Natural killer cell treated with Interleukin-12 subunit alpha and Interleukin-12 subunit beta and Interleukin-15 and Interleukin-18, amount 100 ng/mL, for 72 hours (primary cell): ENCODE results near the gene DUXA. TPM values are rescaled to one million over a fixed set of nuclear protein-coding genes. Genes with fewer than 3 reads are reported as not detected.
"Not testable (repeated sequence)": the region's sequence is repeated elsewhere in the genome, so short reads cannot be mapped to it uniquely, and the experiment has no call there.

Experiments used
- ATAC-seq, 2 donors: fragments of 150-1000 bp; cut with Tn5 transposase in 1 of 2; sonication (Bioruptor Pico), chemical (Tn5 transposase) in 1 of 2; 2 replicates each; pipeline ENCODE4 v1.10.0; 2021
- DNase-seq: peaks from one replicate; pipeline ENCODE4 v3.0.0; 2022; ENCODE audit warnings: low spot score
- H3K27ac Mint-ChIP-seq, 2 donors: 1 replicate in 1 of 2; 2 replicates in 1 of 2; pipeline ENCODE4 v1.8.0; 2022; ENCODE audit warnings: mixed read lengths in 2 of 2, mild to moderate bottlenecking in 1 of 2, moderate library complexity in 1 of 2
- H3K27me3 Mint-ChIP-seq, 2 donors: 1 replicate in 1 of 2; 2 replicates in 1 of 2; pipeline ENCODE4 v1.8.0; 2022; ENCODE audit warnings: mixed read lengths in 2 of 2
- H3K36me3 Mint-ChIP-seq: one replicate; pipeline ENCODE4 v1.8.0; 2022; ENCODE audit warnings: mixed read lengths
- H3K4me1 Mint-ChIP-seq, 2 donors: 1 replicate in 1 of 2; 2 replicates in 1 of 2; pipeline ENCODE4 v1.8.0; 2022; ENCODE audit warnings: low read depth in 2 of 2, mixed read lengths in 2 of 2, mild to moderate bottlenecking in 1 of 2
- H3K4me3 Mint-ChIP-seq: one replicate; pipeline ENCODE4 v1.8.0; 2022; ENCODE audit warnings: mixed read lengths
- H3K9me3 Mint-ChIP-seq: 2 replicates; pipeline ENCODE4 v1.8.0; 2022; ENCODE audit warnings: mixed read lengths
- total RNA-seq, 2 donors: library from RNA; stranded (reverse); gene quantifications; one replicate each; pipeline ENCODE4 v1.2.3, GENCODE V29; 2022

The DUXA gene
- total RNA-seq: not detected

DNA sequence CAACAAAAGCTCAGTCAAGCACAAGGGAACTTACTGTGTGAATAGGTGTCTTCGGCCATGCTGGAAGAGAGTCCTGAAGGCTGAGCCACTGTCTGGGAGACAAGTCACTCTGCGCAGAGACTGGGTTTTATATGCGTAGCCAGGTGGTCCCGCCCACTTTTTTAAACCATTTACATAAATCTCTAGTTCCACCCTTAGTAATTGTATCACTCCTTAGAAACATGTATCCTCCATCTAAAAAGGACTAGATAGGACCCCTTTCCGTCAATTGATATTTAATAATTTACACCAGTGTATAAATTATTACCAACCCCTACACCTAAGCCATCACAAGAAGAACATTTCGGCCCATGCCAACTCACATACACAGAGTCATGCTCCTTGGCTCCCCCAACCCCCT lies at the start of gene DUXA:
Gene DUXA, minus strand, starts transcription at position 101 of the 400 bp plus-strand sequence. Its CDS starts 42 bp downstream, at position 59.
- H3K9me3 Mint-ChIP-seq: peaks cover 10% of the 10 kb centered on the region
- H3K4me3 Mint-ChIP-seq: no peak within 1 kb of the TSS
- H3K27me3 Mint-ChIP-seq: peaks cover 6% of the 10 kb centered on the region in 2 donors
- H3K27ac Mint-ChIP-seq: no peak within 1 kb of the TSS
- DNase-seq (no peak), ATAC-seq (no peak)
- H3K4me1 Mint-ChIP-seq: peaks cover 5 to 6% of the 10 kb centered on the region in 2 donors
- H3K36me3 Mint-ChIP-seq: peaks cover 12% of the 10 kb centered on the region

- H3K36me3 Mint-ChIP-seq: peaks cover 28% of the 10 kb centered on the region
- H3K9me3 Mint-ChIP-seq: no peaks in the 10 kb centered on the region
- H3K27ac Mint-ChIP-seq: no peak overlapping the region
- no peak overlapping the region for H3K4me3 Mint-ChIP-seq
- DNase-seq: no peak
- ATAC-seq: no peak
- peaks cover under 1 to 2% of the 10 kb centered on the region in 2 donors for H3K4me1 Mint-ChIP-seq
- H3K27me3 Mint-ChIP-seq: no peaks in the 10 kb centered on the region
Observed at GRCh38 chr19:57212109-57212508, 44.8 kb upstream of the DUXA start.

GRCh38 chr19:57210381-57210780 lies 43.1 kb upstream of the DUXA start:
- Mint-ChIP-seq H3K4me3 (no peak overlapping the region), H3K36me3 (peaks cover 28% of the 10 kb centered on the region), H3K4me1 (peaks cover 2 to 3% of the 10 kb centered on the region in 2 donors), H3K27ac (no peak overlapping the region), H3K9me3 (no peaks in the 10 kb centered on the region), H3K27me3 (no peaks in the 10 kb centered on the region)
- DNase-seq (no peak), ATAC-seq (no peak)

DNA sequence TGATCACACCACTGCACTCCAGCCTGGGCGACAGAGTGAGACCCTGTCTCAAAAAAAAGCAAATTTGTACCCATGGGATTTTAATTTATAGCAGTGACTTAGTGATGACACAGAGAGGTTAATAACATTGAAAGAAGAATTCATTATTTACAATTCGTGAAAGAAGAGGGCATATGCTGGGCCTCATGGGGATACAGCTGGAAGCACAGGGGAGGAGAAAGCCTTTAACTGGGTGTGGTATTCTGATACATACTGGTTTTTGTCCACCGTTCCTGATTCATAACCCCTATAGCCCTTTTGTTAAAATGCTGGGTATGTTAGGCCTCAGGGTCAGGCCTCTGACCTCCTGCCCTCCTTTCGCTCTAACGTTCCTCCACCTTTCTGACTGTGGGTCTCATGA lies 34.9 kb upstream of the DUXA start:
- H3K4me1 Mint-ChIP-seq: peaks cover 14 to 28% of the 10 kb centered on the region in 2 donors
- ATAC-seq (no peak), DNase-seq (no peak)
- no peaks in the 10 kb centered on the region for H3K27me3 Mint-ChIP-seq
- no peak overlapping the region for H3K4me3 Mint-ChIP-seq
- H3K27ac Mint-ChIP-seq: no peak overlapping the region
- H3K9me3 Mint-ChIP-seq: no peaks in the 10 kb centered on the region
- H3K36me3 Mint-ChIP-seq: peaks cover 15% of the 10 kb centered on the region

- H3K27me3 Mint-ChIP-seq, H3K27ac Mint-ChIP-seq, H3K4me3 Mint-ChIP-seq, DNase-seq, ATAC-seq, H3K9me3 Mint-ChIP-seq: not testable (repeated sequence)
- Mint-ChIP-seq H3K4me1 (peaks cover 18 to 30% of the 10 kb centered on the region in 2 donors), H3K36me3 (peaks cover 41% of the 10 kb centered on the region)
Observed at GRCh38 chr19:57197874-57198273, 30.6 kb upstream of the DUXA start.

- ATAC-seq: no peak
- Mint-ChIP-seq H3K27me3 (peaks cover 2 to 6% of the 10 kb centered on the region in 2 donors), H3K9me3 (peaks cover 12% of the 10 kb centered on the region), H3K4me1 (peaks cover 24 to 36% of the 10 kb centered on the region in 2 donors), H3K4me3 (peak overlapping the region; percentile 89), H3K36me3 (peaks cover 43% of the 10 kb centered on the region), H3K27ac (peak overlapping the region; percentile 79 to 90)
- DNase-seq: no peak
Observed at GRCh38 chr19:57192993-57193392, 25.7 kb upstream of the DUXA start.

DNA sequence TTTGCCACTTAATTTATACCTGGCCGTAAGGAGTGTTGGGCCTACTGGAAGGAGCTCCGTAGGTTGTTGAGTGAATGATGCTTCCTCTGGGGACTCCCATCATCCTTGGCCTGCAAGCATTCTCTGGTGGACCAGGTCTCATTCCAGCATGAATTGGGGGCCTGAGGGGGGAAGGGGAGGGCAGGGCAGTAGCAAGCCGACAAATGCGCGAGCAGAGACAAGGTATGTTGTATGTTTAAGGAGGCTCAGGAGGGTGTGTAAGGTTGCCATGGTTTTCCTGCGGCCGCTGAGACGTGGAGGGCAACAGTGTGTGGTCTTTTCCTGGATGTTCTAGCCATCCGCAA lies 24.8 kb upstream of the DUXA start:
- Mint-ChIP-seq H3K27me3 (peaks cover 7 to 13% of the 10 kb centered on the region in 2 donors), H3K4me3 (peak overlapping the region; percentile 89), H3K4me1 (peaks cover 24 to 36% of the 10 kb centered on the region in 2 donors), H3K9me3 (peaks cover 17% of the 10 kb centered on the region), H3K36me3 (peaks cover 49% of the 10 kb centered on the region), H3K27ac (peak overlapping the region; percentile 79 to 90)
- no peak for ATAC-seq
- DNase-seq: no peak

DNA sequence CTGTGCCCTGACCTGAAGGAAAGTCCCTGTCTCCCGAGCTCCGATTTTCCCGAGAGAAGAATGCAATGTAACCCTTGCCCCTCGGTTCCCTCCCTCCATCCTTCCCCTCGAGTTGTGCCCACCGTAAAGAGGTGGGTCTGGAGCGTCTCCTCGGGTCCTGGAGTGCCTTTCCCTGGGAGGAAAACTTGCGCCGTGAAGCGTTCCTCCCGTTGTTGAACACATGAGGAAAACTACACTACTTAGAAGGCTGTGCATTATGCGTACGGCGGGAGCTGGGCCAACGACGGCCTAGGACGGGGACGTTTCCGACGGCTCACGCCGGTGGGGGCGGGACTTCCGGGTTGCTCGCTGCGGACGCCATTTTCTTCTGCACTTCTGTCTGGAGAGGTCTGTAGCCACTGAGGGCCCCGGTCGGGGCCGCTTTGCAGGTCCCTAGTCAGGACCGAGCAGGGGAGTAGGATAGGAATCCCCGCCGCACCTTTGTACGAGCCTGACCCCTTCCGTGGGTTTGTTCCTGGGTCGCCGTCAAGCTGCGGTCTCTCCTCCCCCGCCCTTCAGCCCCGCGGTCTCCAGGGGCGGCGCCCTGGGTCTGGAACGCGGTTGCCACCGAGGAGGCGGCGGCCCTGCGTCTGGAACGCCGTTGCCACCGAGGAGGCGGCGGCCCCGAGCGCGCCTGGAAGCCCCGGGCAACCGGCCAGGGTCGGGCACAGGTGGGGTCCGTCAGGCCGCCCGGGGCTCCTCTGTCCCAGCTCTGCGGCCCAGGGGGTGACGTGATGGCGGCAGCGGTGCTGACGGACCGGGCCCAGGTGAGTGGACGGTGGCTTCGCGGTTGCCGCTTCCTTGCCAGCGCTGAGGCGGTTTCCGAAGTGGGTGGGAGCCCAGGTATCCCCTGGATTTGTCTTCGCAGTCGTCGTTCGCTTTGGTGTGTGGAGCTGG lies 24.1 kb upstream of the DUXA start, which contains the start of gene ZNF264:
Gene ZNF264, plus strand, starts transcription at position 360 of the 936 bp plus-strand sequence. Its CDS starts 414 bp downstream, at position 774.
- DNase-seq: peak; percentile 90
- H3K9me3 Mint-ChIP-seq: peaks cover 13% of the 10 kb centered on the region

DNA sequence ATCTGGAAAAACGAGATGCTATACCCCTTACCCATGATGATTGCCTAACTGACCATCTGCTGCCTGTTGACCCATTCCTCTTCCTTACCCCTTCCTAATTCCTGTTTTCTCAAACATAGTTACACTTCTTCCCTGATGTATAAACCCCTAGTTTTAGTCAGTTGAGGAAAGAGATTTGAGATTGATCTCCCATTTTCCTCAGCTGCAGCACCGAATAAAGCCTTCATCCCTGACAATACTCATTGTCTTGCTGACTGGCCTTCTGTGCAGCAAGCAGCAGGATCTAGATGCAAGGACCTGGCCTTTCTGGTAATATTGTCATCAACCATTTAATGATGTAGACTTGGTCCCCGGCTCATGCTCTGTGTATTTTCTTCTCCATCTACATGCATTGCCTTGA lies 23.0 kb upstream of the DUXA start:
- Mint-ChIP-seq H3K27me3 (peaks cover 10 to 19% of the 10 kb centered on the region in 2 donors), H3K9me3 (peaks cover 16% of the 10 kb centered on the region), H3K4me3 (no peak overlapping the region), H3K36me3 (peaks cover 39% of the 10 kb centered on the region), H3K27ac (peak overlapping the region; percentile 79 to 90), H3K4me1 (peaks cover 24 to 31% of the 10 kb centered on the region in 2 donors)
- ATAC-seq (no peak), DNase-seq (no peak)

More for the DNA sequence above, 24.1 kb upstream of the DUXA start, which contains the start of gene ZNF264:
- Mint-ChIP-seq H3K4me1 (peaks cover 24 to 31% of the 10 kb centered on the region in 2 donors), H3K36me3 (peaks cover 43% of the 10 kb centered on the region), H3K27me3 (peaks cover 7 to 14% of the 10 kb centered on the region in 2 donors), H3K4me3 (peak within 1 kb of the TSS; percentile 89), H3K27ac (peak within 1 kb of the TSS; percentile 79 to 90)
- ATAC-seq: peak; percentile 98

DNA sequence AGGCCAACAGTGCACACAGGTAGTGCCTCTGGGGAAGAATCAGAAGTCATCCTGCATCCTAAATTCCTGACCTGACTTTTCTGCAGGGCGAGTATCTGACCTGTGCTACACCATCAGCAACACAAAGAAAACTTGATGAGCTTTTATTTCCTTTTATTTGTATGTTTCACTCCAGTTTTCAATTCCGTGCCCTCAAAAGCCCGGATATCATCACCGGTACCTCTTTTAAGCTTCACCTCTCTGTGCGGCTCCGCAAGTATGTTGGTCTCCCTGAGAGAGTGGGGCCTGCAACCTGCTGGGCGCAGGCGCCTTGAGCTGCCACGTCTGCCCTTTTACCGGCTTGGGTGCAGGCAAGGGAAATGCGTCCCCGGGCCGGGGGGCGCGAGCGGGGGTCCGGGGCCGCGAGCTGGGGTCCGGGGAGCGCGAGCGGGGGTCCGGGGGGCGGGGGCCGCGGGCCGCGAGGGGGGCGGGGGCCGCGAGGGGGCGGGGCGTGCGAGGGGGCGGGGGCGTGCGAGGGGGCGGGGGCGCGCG lies 4.3 kb upstream of the DUXA start:
- Mint-ChIP-seq H3K27me3 (peaks cover 0 to 2% of the 10 kb centered on the region in 2 donors), H3K9me3 (peaks cover 10% of the 10 kb centered on the region), H3K36me3 (peaks cover 9% of the 10 kb centered on the region), H3K27ac (peak overlapping the region; percentile 19 to 24), H3K4me1 (peaks cover 5 to 7% of the 10 kb centered on the region in 2 donors), H3K4me3 (peak overlapping the region; percentile 61)
- ATAC-seq (peak in 1 of 2 donors; percentile 61), DNase-seq (no peak)

GRCh38 chr19:57165846-57166245 lies 1.4 kb downstream of the DUXA start:
- Mint-ChIP-seq H3K27me3 (peaks cover 6% of the 10 kb centered on the region in 2 donors), H3K4me1 (no peaks in the 10 kb centered on the region), H3K4me3 (no peak overlapping the region), H3K36me3 (peaks cover 7% of the 10 kb centered on the region), H3K9me3 (peaks cover 8% of the 10 kb centered on the region), H3K27ac (no peak overlapping the region)
- ATAC-seq: no peak
- DNase-seq: no peak

DNA sequence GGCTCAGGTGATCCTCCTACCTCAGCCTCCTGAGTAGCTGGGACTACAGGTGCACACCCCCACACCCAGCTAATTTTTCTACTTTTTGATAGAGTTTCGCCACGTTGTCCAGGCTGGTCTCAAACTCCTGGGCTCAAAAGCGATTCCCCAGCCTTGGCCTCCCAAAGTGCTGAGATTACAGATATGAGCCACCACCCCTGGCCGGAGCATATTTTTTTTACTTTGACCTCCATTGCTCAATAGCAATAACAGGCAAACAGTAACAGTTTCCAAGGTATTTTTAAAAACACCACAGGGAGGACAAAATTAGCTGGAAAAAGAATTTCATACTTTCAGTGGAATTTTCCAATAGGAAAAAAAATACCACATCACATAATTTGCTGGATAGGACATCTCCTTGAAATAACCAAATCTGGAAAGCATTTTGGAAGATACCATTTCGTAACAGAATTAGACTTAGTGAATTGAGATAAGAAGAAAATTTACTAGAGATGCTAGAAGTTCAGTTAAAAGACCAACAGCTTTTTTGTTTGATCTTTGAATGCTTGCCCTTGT lies 5.2 kb downstream of the DUXA start:
- ATAC-seq (no peak), DNase-seq (no peak)
- no peaks in the 10 kb centered on the region for H3K4me1 Mint-ChIP-seq
- H3K9me3 Mint-ChIP-seq: peaks cover 5% of the 10 kb centered on the region
- no peak overlapping the region for H3K4me3 Mint-ChIP-seq
- H3K27ac Mint-ChIP-seq: no peak overlapping the region
- H3K27me3 Mint-ChIP-seq: peaks cover 3 to 6% of the 10 kb centered on the region in 2 donors
- peaks cover 7% of the 10 kb centered on the region for H3K36me3 Mint-ChIP-seq

DNA sequence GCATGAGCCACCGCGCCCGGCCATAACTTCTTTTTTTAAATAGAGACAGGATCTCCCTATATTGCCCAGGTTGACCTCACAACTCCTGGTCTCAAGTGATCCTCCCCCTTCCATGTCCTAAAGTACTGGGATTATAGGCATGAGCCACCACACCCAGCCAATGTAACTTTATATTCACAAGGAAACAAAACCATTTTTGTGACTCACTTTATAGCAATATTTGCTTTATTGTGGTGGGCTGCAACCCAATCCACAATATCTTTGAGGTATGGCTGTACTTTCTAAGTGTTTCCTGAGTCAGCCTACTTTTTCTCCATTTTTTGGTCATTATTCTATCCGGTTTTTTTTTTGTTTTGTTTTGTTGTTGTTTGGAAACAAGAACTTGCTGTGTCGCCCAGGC lies 14.4 kb downstream of the DUXA start:
- Mint-ChIP-seq H3K4me1 (no peaks in the 10 kb centered on the region), H3K36me3 (peaks cover 4% of the 10 kb centered on the region), H3K4me3 (no peak overlapping the region), H3K27ac (no peak overlapping the region), H3K27me3 (no peaks in the 10 kb centered on the region), H3K9me3 (peaks cover 6% of the 10 kb centered on the region)
- no peak for ATAC-seq
- DNase-seq: no peak

DNA sequence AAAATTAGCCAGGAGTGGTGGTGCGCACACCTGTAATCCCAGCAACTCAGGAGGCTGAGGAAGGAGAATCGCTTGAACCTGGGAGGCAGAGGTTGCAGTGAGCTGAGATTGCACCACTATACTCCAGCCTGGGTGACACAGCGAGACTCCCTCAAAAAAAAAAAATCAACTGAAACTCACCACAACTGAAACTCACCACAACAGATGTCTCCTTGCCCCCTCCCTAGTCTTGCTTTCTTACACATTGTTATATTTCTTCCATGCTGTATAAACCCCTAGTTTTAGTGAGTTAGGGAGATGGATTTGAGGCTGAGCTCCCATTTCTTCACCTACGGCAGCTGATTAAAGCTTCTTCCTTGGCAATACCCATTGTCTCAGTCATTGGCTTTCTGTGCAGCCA lies 25.6 kb downstream of the DUXA start:
- H3K4me1 Mint-ChIP-seq: no peaks in the 10 kb centered on the region
- H3K4me3 Mint-ChIP-seq: no peak overlapping the region

More for the DNA sequence above, 25.6 kb downstream of the DUXA start:
- ATAC-seq (no peak), DNase-seq (no peak)
- Mint-ChIP-seq H3K27me3 (no peaks in the 10 kb centered on the region), H3K9me3 (peaks cover 10% of the 10 kb centered on the region), H3K27ac (no peak overlapping the region), H3K36me3 (peaks cover 15% of the 10 kb centered on the region)
